Measurements from ENCODE around the gene S100A1. TPM values are rescaled to one million over a fixed set of nuclear protein-coding genes. Genes with fewer than 3 reads are reported as not detected.
"Not testable (repeated sequence)": the region's sequence is repeated elsewhere in the genome, so short reads cannot be mapped to it uniquely, and the experiment has no call there.

S100A1 gene
- total RNA-seq = not detected
- polyA plus RNA-seq = 10 to 100 TPM in 2 of 3 donors, 1 to 10 TPM in 1; 5.7 to 64.8 (median 45.5) TPM
- long read RNA-seq, donor 1 = 0 reads
- long read RNA-seq, donor 2, partial matches to known transcripts = 0 of 1 reads
- long read RNA-seq, donor 2, other reads (novel, unspliced or antisense) = 0 of 1 reads
- long read RNA-seq, donor 3 = 0 reads
- long read RNA-seq, donor 4 = 0 reads
- long read RNA-seq, donor 5 = 0 reads
- long read RNA-seq, donor 6 = 0 reads
- long read RNA-seq, donor 7 = 0 reads
- long read RNA-seq, donor 8 = 0 reads
- long read RNA-seq, donor 9, partial matches to known transcripts = 0 of 1 reads
- long read RNA-seq, donor 9, other reads (novel, unspliced or antisense) = 0 of 1 reads
- long read RNA-seq, donor 10 = 0 reads

DNA sequence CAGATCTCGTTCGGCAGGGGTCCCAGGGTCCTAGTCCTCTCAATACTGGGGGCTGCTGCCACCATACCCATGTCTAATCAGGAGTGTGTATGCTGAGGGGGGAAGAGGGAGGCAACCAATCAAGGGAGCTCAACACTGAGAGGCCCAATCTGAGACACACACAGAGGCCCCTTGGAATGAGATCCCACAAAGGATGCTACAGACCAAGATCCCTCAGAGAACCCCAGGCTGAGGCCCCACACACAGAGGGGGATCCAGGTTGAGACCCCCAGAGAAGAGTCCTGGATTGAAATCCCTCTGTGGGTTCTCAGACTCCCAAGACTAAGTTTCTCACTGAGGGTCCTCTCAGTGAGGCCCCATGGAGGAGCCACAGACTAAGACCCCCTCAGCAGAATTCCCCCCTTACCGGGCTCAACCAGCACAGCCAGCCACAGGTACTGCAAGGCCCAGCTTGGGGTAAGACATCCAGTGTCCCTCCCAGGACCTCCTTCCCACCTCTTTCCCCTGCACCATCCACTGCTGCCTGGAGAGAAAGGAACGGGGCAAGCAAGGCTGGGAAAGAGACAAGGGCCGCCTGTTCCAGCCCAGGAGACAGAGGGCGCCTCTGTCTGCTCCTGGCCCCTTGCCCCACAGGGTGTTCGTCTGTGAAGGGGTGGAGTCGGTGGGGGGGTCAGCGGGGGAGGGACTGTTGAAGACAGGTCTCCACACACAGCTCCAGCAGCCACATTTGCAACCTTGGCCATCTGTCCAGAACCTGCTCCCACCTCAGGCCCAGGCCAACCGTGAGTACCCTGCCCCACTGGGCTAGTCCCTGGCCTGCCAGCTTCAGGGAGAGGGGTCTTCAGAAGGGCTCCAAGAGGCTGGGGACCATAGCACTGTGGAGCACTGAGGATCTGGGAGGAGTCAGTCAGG is at the start of gene S100A1:
S100A1 (plus strand) TSS at position 720 of the 912 bp plus-strand sequence. CDS start 2,088 bp downstream, outside the sequence.
- intact Hi-C loops (cut with DNase I; ENCODE audit: low total_unique reads) = no loop called here
- H3K27ac ChIP-seq = peak within 1 kb of the TSS; percentile 76 to 90 (median 88)
- no peaks in the 10 kb centered on the region for H3K9me3 ChIP-seq
- 20 to 63% (median 52%) methylated on average over 2 to 10 of the region's 10 CpGs for WGBS, 5 donors
- no peaks in the 10 kb centered on the region for H3K27me3 ChIP-seq
- H3K4me3 ChIP-seq = peak within 1 kb of the TSS; percentile 41 to 59 (median 51)
- TF ChIP-seq POLR2A (IDR thresholded peaks at IDR 0.05) = no peak
- TF ChIP-seq EP300 (IDR thresholded peaks at IDR 0.05) = no peak
- TF ChIP-seq, protein P1, sequence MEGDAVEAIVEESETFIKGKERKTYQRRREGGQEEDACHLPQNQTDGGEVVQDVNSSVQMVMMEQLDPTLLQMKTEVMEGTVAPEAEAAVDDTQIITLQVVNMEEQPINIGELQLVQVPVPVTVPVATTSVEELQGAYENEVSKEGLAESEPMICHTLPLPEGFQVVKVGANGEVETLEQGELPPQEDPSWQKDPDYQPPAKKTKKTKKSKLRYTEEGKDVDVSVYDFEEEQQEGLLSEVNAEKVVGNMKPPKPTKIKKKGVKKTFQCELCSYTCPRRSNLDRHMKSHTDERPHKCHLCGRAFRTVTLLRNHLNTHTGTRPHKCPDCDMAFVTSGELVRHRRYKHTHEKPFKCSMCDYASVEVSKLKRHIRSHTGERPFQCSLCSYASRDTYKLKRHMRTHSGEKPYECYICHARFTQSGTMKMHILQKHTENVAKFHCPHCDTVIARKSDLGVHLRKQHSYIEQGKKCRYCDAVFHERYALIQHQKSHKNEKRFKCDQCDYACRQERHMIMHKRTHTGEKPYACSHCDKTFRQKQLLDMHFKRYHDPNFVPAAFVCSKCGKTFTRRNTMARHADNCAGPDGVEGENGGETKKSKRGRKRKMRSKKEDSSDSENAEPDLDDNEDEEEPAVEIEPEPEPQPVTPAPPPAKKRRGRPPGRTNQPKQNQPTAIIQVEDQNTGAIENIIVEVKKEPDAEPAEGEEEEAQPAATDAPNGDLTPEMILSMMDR (IDR thresholded peaks at IDR 0.05) = peak in 3 of 7 experiments; percentile 2 to 24 (median 8)
- TF ChIP-seq POLR2AphosphoS5 (IDR thresholded peaks at IDR 0.05) = no peak
- H3K36me3 ChIP-seq = peaks cover 0 to 19% (median 6%) of the 10 kb centered on the region in 4 donors
- DNase-seq = peak in 1 of 2 donors; percentile 44
- H3K4me1 ChIP-seq = peaks cover 23 to 71% (median 43%) of the 10 kb centered on the region in 4 donors

DNA sequence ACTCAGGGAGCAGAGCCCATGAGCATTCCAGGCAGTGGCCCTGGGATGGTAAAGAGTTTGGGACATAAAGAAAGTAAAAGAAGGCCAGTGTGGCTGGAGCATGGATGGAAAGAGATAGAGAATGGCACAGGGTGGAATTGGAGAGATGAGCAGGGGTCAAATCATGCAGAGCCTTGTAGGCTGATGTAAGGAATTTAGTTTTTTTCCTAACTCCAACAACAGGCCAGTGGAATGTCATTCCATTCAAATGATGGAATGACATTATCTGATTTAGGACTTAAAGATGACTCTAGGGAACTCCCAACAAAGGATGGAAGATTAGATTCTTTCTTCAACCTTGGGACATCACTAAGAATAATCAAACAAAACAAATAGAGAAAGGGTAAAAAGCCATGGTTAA is 49.7 kb upstream of the S100A1 start:
- H3K36me3 ChIP-seq = no peaks in the 10 kb centered on the region
- no peak for DNase-seq
- H3K4me3 ChIP-seq = no peak overlapping the region
- TF ChIP-seq POLR2A (IDR thresholded peaks at IDR 0.05) (no peak), POLR2AphosphoS5 (IDR thresholded peaks at IDR 0.05) (no peak)
- TF ChIP-seq, protein P1 (IDR thresholded peaks at IDR 0.05) = no peak
- intact Hi-C loops (cut with DNase I; ENCODE audit: low total_unique reads) = no loop called here
- H3K27ac ChIP-seq = no peak overlapping the region
- H3K27me3 ChIP-seq = no peaks in the 10 kb centered on the region
- H3K4me1 ChIP-seq = peaks cover 0 to 15% (median under 1%) of the 10 kb centered on the region in 4 donors
- H3K9me3 ChIP-seq = no peaks in the 10 kb centered on the region

DNA sequence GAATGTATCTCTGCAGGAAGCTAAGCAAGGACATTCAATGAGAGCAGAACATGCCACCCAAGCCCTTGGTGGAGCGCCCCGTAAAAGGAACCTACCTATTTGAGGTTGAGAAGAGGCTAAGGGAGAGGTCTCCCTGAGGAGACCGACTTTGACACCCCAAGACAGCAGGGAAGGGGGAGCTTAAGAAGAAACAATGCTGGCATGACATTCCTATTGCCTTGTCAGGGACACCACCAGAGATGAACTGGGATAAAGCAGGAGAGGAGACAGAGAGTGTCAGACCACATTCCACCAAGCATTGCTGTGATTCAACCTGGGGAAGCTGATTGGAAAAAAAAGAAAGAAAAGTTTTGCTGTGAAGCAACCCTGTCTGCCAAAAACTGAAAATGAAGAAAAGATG is 49.3 kb upstream of the S100A1 start:
- DNase-seq = no peak
- no peaks in the 10 kb centered on the region for H3K27me3 ChIP-seq
- TF ChIP-seq EP300 (IDR thresholded peaks at IDR 0.05) = no peak
- no peak for TF ChIP-seq POLR2A (IDR thresholded peaks at IDR 0.05)
- intact Hi-C loops (cut with DNase I; ENCODE audit: low total_unique reads) = no loop called here
- 80 to 88% (median 84%) methylated on average over 3 of the region's 3 CpGs for WGBS, 5 donors
- no peaks in the 10 kb centered on the region for H3K9me3 ChIP-seq
- no peaks in the 10 kb centered on the region for H3K36me3 ChIP-seq
- no peak overlapping the region for H3K4me3 ChIP-seq
- H3K27ac ChIP-seq = no peak overlapping the region
- H3K4me1 ChIP-seq = peaks cover 0 to 10% (median 0%) of the 10 kb centered on the region in 4 donors

DNA sequence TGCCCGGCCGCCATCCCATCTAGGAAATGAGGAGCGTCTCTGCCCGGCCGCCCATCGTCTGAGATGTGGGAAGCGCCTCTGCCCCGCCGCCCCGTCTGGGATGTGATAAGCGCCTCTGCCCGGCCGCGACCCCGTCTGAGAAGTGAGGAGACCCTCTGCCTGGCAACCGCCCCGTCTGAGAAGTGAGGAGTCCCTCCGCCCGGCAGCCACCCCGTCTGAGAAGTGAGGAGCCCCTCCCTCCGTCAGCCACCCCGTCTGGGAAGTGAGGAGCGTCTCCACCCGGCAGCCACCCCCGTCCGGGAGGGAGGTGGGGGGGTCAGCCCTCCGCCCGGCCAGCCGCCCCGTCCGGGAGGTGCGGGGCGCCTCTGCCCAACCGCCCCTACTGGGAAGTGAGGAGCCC is 45.4 kb upstream of the S100A1 start:
- intact Hi-C loops (cut with DNase I; ENCODE audit: low total_unique reads); H3K4me3 ChIP-seq; DNase-seq; H3K4me1 ChIP-seq; H3K27me3 ChIP-seq; H3K36me3 ChIP-seq; H3K9me3 ChIP-seq; H3K27ac ChIP-seq: not testable (repeated sequence)
- WGBS, 5 donors = 94 to 98% (median 95%) methylated on average over 16 to 32 of the region's 34 CpGs

DNA sequence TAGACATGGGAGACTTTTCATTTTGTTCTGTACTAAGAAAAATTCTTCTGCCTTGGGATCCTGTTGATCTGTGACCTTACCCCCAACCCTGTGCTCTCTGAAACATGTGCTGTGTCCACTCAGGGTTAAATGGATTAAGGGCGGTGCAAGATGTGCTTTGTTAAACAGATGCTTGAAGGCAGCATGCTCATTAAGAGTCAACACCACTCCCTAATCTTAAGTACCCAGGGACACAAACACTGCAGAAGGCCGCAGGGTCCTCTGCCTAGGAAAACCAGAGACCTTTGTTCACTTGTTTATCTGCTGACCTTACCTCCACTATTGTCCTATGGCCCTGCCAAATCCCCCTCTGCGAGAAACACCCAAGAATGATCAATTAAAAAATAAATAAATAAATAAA is 44.7 kb upstream of the S100A1 start:
- H3K4me1 ChIP-seq; DNase-seq; H3K36me3 ChIP-seq; H3K27me3 ChIP-seq; intact Hi-C loops (cut with DNase I; ENCODE audit: low total_unique reads); H3K27ac ChIP-seq; H3K4me3 ChIP-seq; H3K9me3 ChIP-seq: not testable (repeated sequence)
- whole genome bisulfite sequencing, 5 donors = 63 to 81% (median 76%) methylated on average over 2 to 3 of the region's 3 CpGs
